ENCODE data around the gene ABCC1.

Gene ABCC1

GRCh38 chr16:16116841-16117240 is 167.4 kb downstream of the ABCC1 start:
- no peak for DNase-seq

- no peak for DNase-seq
These were observed 168.9 kb downstream of the ABCC1 start for GRCh38 chr16:16118337-16118736.

- DNase-seq, result no peak
These were observed 170.6 kb downstream of the ABCC1 start for GRCh38 chr16:16120044-16120381.

GRCh38 chr16:16120382-16121184 is 171.2 kb downstream of the ABCC1 start:
- no peak for DNase-seq

- no peak for DNase-seq
These were observed 171.8 kb downstream of the ABCC1 start for GRCh38 chr16:16121185-16121727.

- DNase-seq, result no peak
These were observed 172.8 kb downstream of the ABCC1 start for GRCh38 chr16:16122264-16122663.

- DNase-seq, result no peak
These were observed 175.0 kb downstream of the ABCC1 start for GRCh38 chr16:16124438-16124837.

- DNase-seq, result no peak
These were observed 175.6 kb downstream of the ABCC1 start for GRCh38 chr16:16124974-16125373.

- no peak for DNase-seq
These were observed 177.5 kb downstream of the ABCC1 start for GRCh38 chr16:16126896-16127295.

- DNase-seq, result peak; percentile 30 to 48 (median 38)
These were observed 178.2 kb downstream of the ABCC1 start for GRCh38 chr16:16127469-16128116.

- no peak for DNase-seq
These were observed 181.8 kb downstream of the ABCC1 start for GRCh38 chr16:16131204-16131603.

GRCh38 chr16:16131659-16132058 is 182.2 kb downstream of the ABCC1 start:
- DNase-seq, result no peak

GRCh38 chr16:16133943-16134604 is 184.7 kb downstream of the ABCC1 start:
- no peak for DNase-seq

GRCh38 chr16:16136588-16136987 is 187.2 kb downstream of the ABCC1 start:
- DNase-seq, result no peak

- DNase-seq, result no peak
These were observed 187.7 kb downstream of the ABCC1 start for GRCh38 chr16:16137110-16137509.

GRCh38 chr16:16138034-16138635 is 188.7 kb downstream of the ABCC1 start:
- DNase-seq, result no peak

GRCh38 chr16:16139061-16139460 is 189.6 kb downstream of the ABCC1 start:
- no peak for DNase-seq

- no peak for DNase-seq
These were observed 190.4 kb downstream of the ABCC1 start for GRCh38 chr16:16139806-16140205.

- no peak for DNase-seq
These were observed 191.1 kb downstream of the ABCC1 start for GRCh38 chr16:16140537-16140936.

GRCh38 chr16:16141141-16141540 is 191.7 kb downstream of the ABCC1 start:
- DNase-seq, result no peak

GRCh38 chr16:16141784-16142396 is 192.5 kb downstream of the ABCC1 start:
- no peak for DNase-seq

- no peak for DNase-seq
These were observed 193.8 kb downstream of the ABCC1 start for GRCh38 chr16:16143038-16143763.
